ENCODE measurements around the gene NYNRIN. TPM values are rescaled to one million over a fixed set of nuclear protein-coding genes. Genes with fewer than 3 reads are reported as not detected.

NYNRIN gene
- total and polyA plus RNA-seq, 2 experiments from 2014 or later = 3.1 to 20.0 TPM

DNA sequence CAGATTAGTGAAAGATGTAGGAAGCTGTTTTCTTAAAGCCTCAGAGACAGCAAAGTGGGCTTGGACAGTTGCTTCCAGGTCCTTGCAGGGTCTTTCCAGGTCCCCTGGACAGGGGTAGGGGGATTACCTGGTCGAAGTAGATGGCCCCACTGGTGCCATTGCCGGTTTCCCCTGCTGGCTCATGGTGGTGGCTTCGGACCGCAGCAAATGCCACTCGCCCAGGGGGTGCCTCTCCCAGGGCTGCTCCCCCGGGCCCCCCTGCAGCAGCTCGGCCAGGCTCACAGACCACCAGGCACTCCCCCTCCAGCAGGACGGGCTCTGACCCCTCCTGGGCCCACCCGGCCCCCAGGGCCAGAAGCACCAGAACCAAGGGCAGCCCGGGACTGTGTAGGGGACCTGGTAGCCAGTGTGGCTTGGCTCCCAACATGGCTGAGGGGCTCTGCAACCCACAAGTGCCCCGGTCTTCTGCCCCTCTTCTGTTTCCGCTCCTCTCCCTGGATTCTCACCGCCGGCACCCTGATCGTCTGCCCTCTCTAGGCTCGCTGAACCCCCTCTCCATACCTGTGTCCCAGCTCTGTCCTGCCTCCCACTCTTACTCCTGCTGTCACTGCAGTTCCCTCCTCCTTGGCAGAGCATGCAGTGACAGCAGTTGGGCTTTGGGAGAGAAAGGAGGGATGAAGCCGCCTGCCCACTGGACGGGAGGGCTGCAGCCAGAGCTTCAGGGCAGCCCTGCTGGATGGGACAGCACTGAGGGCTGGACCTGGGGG lies 30.0 kb downstream of the NYNRIN start:
- H3K27ac ChIP-seq (ENCODE audit: low read depth) = no peak overlapping the region
- peak overlapping the region; percentile 98 for H2AFZ ChIP-seq
- peaks cover 28% of the 10 kb centered on the region for H3K27me3 ChIP-seq (ENCODE audit: insufficient read depth)
- peak; percentile 34 for DNase-seq (ENCODE audit: low spot score)
- H3F3A ChIP-seq (replicated peaks; ENCODE audit: low read depth) = peaks cover 11% of the 10 kb centered on the region
- no peaks in the 10 kb centered on the region for H3K36me3 ChIP-seq (ENCODE audit: insufficient read depth)
- Mint-ChIP-seq H3K27ac (no peak overlapping the region; the same call in 1 of the 2 replicates), H3K36me3 (ENCODE audit: low read depth) (peaks cover 4% of the 10 kb centered on the region; the same call in 2 of the 3 replicates), H3K4me3 (peak overlapping the region; percentile 81), H3K27me3 (ENCODE audit: insufficient read depth, low read depth, poor library complexity) (peaks cover 18% of the 10 kb centered on the region), H3K9me3 (no peaks in the 10 kb centered on the region), H3K4me1 (peaks cover 25% of the 10 kb centered on the region)
- H3K4me2 ChIP-seq = peak overlapping the region; percentile 96
- no peaks in the 10 kb centered on the region for H3K9me2 ChIP-seq (ENCODE audit: insufficient read depth)
- H3K4me3 ChIP-seq = peak overlapping the region; percentile 85
- no peaks in the 10 kb centered on the region for H3K79me2 ChIP-seq (replicated peaks; ENCODE audit: insufficient read depth)
- peaks cover 19% of the 10 kb centered on the region for H3K4me1 ChIP-seq (ENCODE audit: insufficient read depth)
- no peak for ATAC-seq
- TF ChIP-seq ZNF114 (CRISPR knock-in tag; IDR thresholded peaks at IDR 0.05) (no peak), REST (IDR thresholded peaks at IDR 0.05; ENCODE audit: unreplicated experiment) (no peak), ETS1 (IDR thresholded peaks at IDR 0.05) (no peak), CREB1 (CRISPR knock-in tag; IDR thresholded peaks at IDR 0.05; ENCODE audit: low read depth) (no peak), NANOG (IDR thresholded peaks at IDR 0.05; ENCODE audit: borderline replicate concordance) (no peak), STAT1 (IDR thresholded peaks at IDR 0.05; ENCODE audit: unreplicated experiment) (no peak), POLR2AphosphoS5 (IDR thresholded peaks at IDR 0.05; ENCODE audit: low read depth) (no peak), EZH2 (IDR thresholded peaks at IDR 0.05; ENCODE audit: low read depth, unreplicated experiment) (no peak), ZNF331 (CRISPR knock-in tag; IDR thresholded peaks at IDR 0.05; ENCODE audit: low read depth) (no peak), EZH2phosphoT487 (IDR thresholded peaks at IDR 0.05; ENCODE audit: unreplicated experiment) (no peak), JUNB (IDR thresholded peaks at IDR 0.05; ENCODE audit: unreplicated experiment) (no peak)
- TF ChIP-seq, protein P1, sequence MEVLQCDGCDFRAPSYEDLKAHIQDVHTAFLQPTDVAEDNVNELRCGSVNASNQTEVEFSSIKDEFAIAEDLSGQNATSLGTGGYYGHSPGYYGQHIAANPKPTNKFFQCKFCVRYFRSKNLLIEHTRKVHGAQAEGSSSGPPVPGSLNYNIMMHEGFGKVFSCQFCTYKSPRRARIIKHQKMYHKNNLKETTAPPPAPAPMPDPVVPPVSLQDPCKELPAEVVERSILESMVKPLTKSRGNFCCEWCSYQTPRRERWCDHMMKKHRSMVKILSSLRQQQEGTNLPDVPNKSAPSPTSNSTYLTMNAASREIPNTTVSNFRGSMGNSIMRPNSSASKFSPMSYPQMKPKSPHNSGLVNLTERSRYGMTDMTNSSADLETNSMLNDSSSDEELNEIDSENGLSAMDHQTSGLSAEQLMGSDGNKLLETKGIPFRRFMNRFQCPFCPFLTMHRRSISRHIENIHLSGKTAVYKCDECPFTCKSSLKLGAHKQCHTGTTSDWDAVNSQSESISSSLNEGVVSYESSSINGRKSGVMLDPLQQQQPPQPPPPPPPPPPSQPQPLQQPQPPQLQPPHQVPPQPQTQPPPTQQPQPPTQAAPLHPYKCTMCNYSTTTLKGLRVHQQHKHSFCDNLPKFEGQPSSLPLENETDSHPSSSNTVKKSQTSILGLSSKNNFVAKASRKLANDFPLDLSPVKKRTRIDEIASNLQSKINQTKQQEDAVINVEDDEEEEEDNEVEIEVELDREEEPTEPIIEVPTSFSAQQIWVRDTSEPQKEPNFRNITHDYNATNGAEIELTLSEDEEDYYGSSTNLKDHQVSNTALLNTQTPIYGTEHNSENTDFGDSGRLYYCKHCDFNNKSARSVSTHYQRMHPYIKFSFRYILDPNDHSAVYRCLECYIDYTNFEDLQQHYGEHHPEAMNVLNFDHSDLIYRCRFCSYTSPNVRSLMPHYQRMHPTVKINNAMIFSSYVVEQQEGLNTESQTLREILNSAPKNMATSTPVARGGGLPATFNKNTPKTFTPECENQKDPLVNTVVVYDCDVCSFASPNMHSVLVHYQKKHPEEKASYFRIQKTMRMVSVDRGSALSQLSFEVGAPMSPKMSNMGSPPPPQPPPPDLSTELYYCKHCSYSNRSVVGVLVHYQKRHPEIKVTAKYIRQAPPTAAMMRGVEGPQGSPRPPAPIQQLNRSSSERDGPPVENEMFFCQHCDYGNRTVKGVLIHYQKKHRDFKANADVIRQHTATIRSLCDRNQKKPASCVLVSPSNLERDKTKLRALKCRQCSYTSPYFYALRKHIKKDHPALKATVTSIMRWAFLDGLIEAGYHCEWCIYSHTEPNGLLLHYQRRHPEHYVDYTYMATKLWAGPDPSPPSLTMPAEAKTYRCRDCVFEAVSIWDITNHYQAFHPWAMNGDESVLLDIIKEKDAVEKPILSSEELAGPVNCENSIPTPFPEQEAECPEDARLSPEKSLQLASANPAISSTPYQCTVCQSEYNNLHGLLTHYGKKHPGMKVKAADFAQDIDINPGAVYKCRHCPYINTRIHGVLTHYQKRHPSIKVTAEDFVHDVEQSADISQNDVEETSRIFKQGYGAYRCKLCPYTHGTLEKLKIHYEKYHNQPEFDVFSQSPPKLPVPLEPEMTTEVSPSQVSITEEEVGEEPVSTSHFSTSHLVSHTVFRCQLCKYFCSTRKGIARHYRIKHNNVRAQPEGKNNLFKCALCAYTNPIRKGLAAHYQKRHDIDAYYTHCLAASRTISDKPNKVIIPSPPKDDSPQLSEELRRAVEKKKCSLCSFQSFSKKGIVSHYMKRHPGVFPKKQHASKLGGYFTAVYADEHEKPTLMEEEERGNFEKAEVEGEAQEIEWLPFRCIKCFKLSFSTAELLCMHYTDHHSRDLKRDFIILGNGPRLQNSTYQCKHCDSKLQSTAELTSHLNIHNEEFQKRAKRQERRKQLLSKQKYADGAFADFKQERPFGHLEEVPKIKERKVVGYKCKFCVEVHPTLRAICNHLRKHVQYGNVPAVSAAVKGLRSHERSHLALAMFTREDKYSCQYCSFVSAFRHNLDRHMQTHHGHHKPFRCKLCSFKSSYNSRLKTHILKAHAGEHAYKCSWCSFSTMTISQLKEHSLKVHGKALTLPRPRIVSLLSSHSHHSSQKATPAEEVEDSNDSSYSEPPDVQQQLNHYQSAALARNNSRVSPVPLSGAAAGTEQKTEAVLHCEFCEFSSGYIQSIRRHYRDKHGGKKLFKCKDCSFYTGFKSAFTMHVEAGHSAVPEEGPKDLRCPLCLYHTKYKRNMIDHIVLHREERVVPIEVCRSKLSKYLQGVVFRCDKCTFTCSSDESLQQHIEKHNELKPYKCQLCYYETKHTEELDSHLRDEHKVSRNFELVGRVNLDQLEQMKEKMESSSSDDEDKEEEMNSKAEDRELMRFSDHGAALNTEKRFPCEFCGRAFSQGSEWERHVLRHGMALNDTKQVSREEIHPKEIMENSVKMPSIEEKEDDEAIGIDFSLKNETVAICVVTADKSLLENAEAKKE (CRISPR knock-in tag; IDR thresholded peaks at IDR 0.05) = no peak
- TF ChIP-seq, protein P2, sequence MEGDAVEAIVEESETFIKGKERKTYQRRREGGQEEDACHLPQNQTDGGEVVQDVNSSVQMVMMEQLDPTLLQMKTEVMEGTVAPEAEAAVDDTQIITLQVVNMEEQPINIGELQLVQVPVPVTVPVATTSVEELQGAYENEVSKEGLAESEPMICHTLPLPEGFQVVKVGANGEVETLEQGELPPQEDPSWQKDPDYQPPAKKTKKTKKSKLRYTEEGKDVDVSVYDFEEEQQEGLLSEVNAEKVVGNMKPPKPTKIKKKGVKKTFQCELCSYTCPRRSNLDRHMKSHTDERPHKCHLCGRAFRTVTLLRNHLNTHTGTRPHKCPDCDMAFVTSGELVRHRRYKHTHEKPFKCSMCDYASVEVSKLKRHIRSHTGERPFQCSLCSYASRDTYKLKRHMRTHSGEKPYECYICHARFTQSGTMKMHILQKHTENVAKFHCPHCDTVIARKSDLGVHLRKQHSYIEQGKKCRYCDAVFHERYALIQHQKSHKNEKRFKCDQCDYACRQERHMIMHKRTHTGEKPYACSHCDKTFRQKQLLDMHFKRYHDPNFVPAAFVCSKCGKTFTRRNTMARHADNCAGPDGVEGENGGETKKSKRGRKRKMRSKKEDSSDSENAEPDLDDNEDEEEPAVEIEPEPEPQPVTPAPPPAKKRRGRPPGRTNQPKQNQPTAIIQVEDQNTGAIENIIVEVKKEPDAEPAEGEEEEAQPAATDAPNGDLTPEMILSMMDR (conservative IDR thresholded peaks at IDR 0.05; ENCODE audit: low read depth in 2 of 2) = no peak
- H4K20me1 ChIP-seq (replicated peaks; ENCODE audit: insufficient read depth) = no peaks in the 10 kb centered on the region

Measured in GM23338 (cell line).